SH-SY5Y (cell line): Measurements from ENCODE around the gene SH3YL1.

Experiments
- GATA2 ChIP-seq: IDR thresholded peaks from 2 replicates; pipeline ENCODE4 v1.6.1; 2011; ENCODE audit warnings: mild to moderate bottlenecking, low read depth, low read length
- GATA3 ChIP-seq: IDR thresholded peaks from 2 replicates; pipeline ENCODE4 v1.6.1; 2011; ENCODE audit warnings: low read depth, mild to moderate bottlenecking, low read length, moderate library complexity

- TF ChIP-seq GATA2 = no peak
- no peak for TF ChIP-seq GATA3
Observed at GRCh38 chr2:208335-208734, 55.5 kb downstream of the SH3YL1 start.
